HG03520 (cell line): ENCODE data around the gene PITRM1.

Experiments
- ATAC-seq: cut with Tn5 transposase; IDR thresholded peaks from one replicate; pipeline ENCODE4 v1.9.1; 2021; ENCODE audit warnings: mild to moderate bottlenecking, moderate library complexity; ENCODE audit not compliant: unreplicated experiment

Gene PITRM1

GRCh38 chr10:3167611-3168330 lies 4.8 kb downstream of the PITRM1 start:
- no peak for ATAC-seq

GRCh38 chr10:3166496-3167290 lies 5.9 kb downstream of the PITRM1 start:
- no peak for ATAC-seq

- no peak for ATAC-seq
These were observed 7.4 kb downstream of the PITRM1 start for GRCh38 chr10:3165196-3165595.

- ATAC-seq, result no peak
These were observed 8.7 kb downstream of the PITRM1 start for GRCh38 chr10:3163879-3164278.

- no peak for ATAC-seq
These were observed 10.0 kb downstream of the PITRM1 start for GRCh38 chr10:3162533-3162932.

- no peak for ATAC-seq
These were observed 13.4 kb downstream of the PITRM1 start for GRCh38 chr10:3159152-3159551.

GRCh38 chr10:3154666-3155065 lies 17.9 kb downstream of the PITRM1 start:
- ATAC-seq, result no peak

GRCh38 chr10:3152566-3152935 lies 20.0 kb downstream of the PITRM1 start:
- no peak for ATAC-seq

- ATAC-seq, result no peak
These were observed 20.6 kb downstream of the PITRM1 start for GRCh38 chr10:3151889-3152565.

GRCh38 chr10:3150961-3151360 lies 21.6 kb downstream of the PITRM1 start:
- no peak for ATAC-seq

- ATAC-seq, result no peak
These were observed 22.2 kb downstream of the PITRM1 start for GRCh38 chr10:3150366-3150765.

GRCh38 chr10:3149918-3150317 lies 22.7 kb downstream of the PITRM1 start:
- ATAC-seq, result no peak

GRCh38 chr10:3148994-3149393 lies 23.6 kb downstream of the PITRM1 start:
- ATAC-seq, result no peak

GRCh38 chr10:3148041-3148440 lies 24.5 kb downstream of the PITRM1 start:
- no peak for ATAC-seq

- ATAC-seq, result no peak
These were observed 25.3 kb downstream of the PITRM1 start for GRCh38 chr10:3147117-3147820.

- no peak for ATAC-seq
These were observed 26.3 kb downstream of the PITRM1 start for GRCh38 chr10:3146289-3146688.

- ATAC-seq, result no peak
These were observed 27.2 kb downstream of the PITRM1 start for GRCh38 chr10:3145366-3145765.

- ATAC-seq, result no peak
These were observed 28.7 kb downstream of the PITRM1 start for GRCh38 chr10:3143791-3144434.

- ATAC-seq, result no peak
These were observed 29.2 kb downstream of the PITRM1 start for GRCh38 chr10:3143366-3143765.

- no peak for ATAC-seq
These were observed 30.3 kb downstream of the PITRM1 start for GRCh38 chr10:3142146-3142875.
